ENCODE data around the gene CUX1.
A peak's percentile ranks its signal among the peaks of the same experiment; 100 is the strongest.

Gene CUX1

GRCh38 chr7:101954499-101954898 lies 137.1 kb downstream of the CUX1 start:
- no peak for ATAC-seq
- TF ChIP-seq BACH2 (CRISPR knock-in tag; IDR thresholded peaks at IDR 0.05; ENCODE audit: borderline replicate concordance) (no peak), ZNF8 (CRISPR knock-in tag; IDR thresholded peaks at IDR 0.05) (no peak), SNAI2 (CRISPR knock-in tag; IDR thresholded peaks at IDR 0.05) (no peak)

GRCh38 chr7:101956130-101956529 lies 138.7 kb downstream of the CUX1 start:
- no peak for ATAC-seq
- TF ChIP-seq PPARA (CRISPR knock-in tag; IDR thresholded peaks at IDR 0.05; ENCODE audit: borderline replicate concordance) (no peak), ZNF8 (CRISPR knock-in tag; IDR thresholded peaks at IDR 0.05) (no peak)

DNA sequence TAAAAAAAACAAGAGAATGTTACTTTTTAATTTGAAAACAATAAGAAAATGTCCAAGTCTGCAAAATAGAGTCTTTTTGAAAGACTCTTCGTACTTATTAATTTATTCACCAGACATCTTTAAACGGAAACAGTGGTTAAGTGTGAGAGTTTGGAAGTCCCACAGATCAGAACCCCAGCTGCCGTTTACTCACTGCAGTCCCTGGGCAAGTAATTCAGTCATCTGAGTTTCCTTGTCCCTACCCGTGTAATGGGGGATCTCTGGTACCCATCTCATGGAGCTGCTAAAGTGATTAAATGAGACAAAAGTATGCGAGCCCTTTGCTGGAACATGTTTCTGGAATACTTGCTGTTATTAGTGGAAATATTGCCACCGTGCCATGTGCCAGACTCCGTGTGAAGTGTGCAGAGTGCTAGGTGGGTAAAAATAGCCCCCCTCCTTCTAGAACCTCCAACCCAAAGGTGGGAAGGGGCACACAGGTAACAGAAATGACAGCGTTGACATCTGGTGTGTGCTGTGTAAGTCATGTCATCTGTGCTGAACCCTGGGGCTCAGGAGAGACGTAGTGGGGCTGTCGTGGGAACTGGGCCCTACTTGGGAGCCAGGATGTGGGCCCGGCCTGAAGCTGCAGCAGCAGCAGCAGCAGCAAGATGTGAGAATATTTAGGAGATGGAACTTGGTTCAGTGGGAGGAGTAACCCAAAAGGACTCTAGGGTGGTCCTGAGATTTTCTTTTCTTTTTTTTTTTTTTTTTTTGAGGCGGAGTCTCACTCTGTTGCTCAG lies 140.5 kb downstream of the CUX1 start:
- ATAC-seq: no peak
- TF ChIP-seq TCF4 (CRISPR knock-in tag; IDR thresholded peaks at IDR 0.05; ENCODE audit: borderline replicate concordance) (no peak), ISL1 (CRISPR knock-in tag; IDR thresholded peaks at IDR 0.05) (peak; percentile 12; the same call in 1 of the 2 replicates)

GRCh38 chr7:101959342-101959741 lies 141.9 kb downstream of the CUX1 start:
- TF ChIP-seq ZNF70 (CRISPR knock-in tag; IDR thresholded peaks at IDR 0.05): no peak
- no peak for TF ChIP-seq PPARA (CRISPR knock-in tag; IDR thresholded peaks at IDR 0.05; ENCODE audit: borderline replicate concordance)
- TF ChIP-seq OSR1 (CRISPR knock-in tag; IDR thresholded peaks at IDR 0.05): no peak
- no peak for TF ChIP-seq ZNF8 (CRISPR knock-in tag; IDR thresholded peaks at IDR 0.05)
- no peak for TF ChIP-seq POU6F1 (CRISPR knock-in tag; IDR thresholded peaks at IDR 0.05; ENCODE audit: borderline replicate concordance, low read depth)
- no peak for TF ChIP-seq SNAI2 (CRISPR knock-in tag; IDR thresholded peaks at IDR 0.05)
- TF ChIP-seq ESRRG (CRISPR knock-in tag; IDR thresholded peaks at IDR 0.05): no peak
- no peak for TF ChIP-seq CSDC2 (CRISPR knock-in tag; IDR thresholded peaks at IDR 0.05)
- TF ChIP-seq PATZ1 (CRISPR knock-in tag; IDR thresholded peaks at IDR 0.05; ENCODE audit: borderline replicate concordance): no peak
- TF ChIP-seq ZNF565 (CRISPR knock-in tag; conservative IDR thresholded peaks at IDR 0.05; ENCODE audit: low read depth): no peak
- no peak for TF ChIP-seq ZC3H10 (CRISPR knock-in tag; IDR thresholded peaks at IDR 0.05)
- TF ChIP-seq RARB (CRISPR knock-in tag; IDR thresholded peaks at IDR 0.05): no peak
- TF ChIP-seq GLIS3 (CRISPR knock-in tag; IDR thresholded peaks at IDR 0.05): no peak
- TF ChIP-seq CSRNP3 (CRISPR knock-in tag; IDR thresholded peaks at IDR 0.05): no peak
- TF ChIP-seq TOX (CRISPR knock-in tag; IDR thresholded peaks at IDR 0.05; ENCODE audit: borderline replicate concordance): no peak
- TF ChIP-seq ISL1 (CRISPR knock-in tag; IDR thresholded peaks at IDR 0.05): no peak
- no peak for TF ChIP-seq TCF4 (CRISPR knock-in tag; IDR thresholded peaks at IDR 0.05; ENCODE audit: borderline replicate concordance)
- TF ChIP-seq CREB5 (CRISPR knock-in tag; IDR thresholded peaks at IDR 0.05; ENCODE audit: low read depth): no peak
- no peak for TF ChIP-seq ZFP30 (CRISPR knock-in tag; IDR thresholded peaks at IDR 0.05)
- ATAC-seq: no peak

DNA sequence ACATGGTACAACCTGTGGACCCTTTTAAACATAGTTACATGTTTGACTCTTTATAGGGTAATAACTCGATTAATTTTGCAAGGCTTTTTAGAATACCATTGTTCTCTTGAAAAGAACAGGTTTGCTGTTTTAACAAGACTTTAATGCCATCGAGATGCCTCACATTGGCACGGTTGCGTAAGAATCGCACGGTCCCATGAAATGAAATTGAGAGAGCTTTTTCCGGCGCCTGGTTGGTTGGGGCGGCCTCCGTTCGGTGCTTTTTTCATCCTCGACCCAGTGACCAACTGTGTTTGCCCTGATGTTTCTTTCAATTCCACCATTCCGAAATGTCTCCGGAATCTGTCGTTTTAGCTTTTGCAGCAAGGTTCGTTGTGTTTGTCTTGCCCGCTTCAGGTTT lies 142.4 kb downstream of the CUX1 start:
- TF ChIP-seq TOX (CRISPR knock-in tag; IDR thresholded peaks at IDR 0.05; ENCODE audit: borderline replicate concordance): no peak
- no peak for ATAC-seq

Data from SK-N-SH treated with all-trans-retinoic acid at 6 μM for 48 hours (cell line).